Endothelial cell of umbilical vein (primary cell): Measurements from ENCODE around the gene NCOA3. TPM values are rescaled to one million over a fixed set of nuclear protein-coding genes. Genes with fewer than 3 reads are reported as not detected.

Experiments
- BruUV-seq: library from RNA; stranded (reverse); fragments of 400-500 nt; replicated peaks from 2 replicates; lab custom pipeline; 2021; lab: Mats Ljungman, UMichigan
- CTCF ChIA-PET: fragments of 300-600, 350-600 bp; sonication (Branson Sonifier 250); formaldehyde crosslinking; loops from one replicate; lab custom pipeline; 2021; ENCODE audit warnings: antibody characterized with exemption, inconsistent platforms; lab: Charles Lee
- POLR2A ChIA-PET: fragments of 300-600, 350-600 bp; sonication (Branson Sonifier 250); formaldehyde crosslinking; loops from one replicate; lab custom pipeline; 2021; ENCODE audit warnings: antibody characterized with exemption, inconsistent platforms; lab: Charles Lee
- DNase-seq: peaks from one replicate; pipeline ENCODE4 v3.0.0-alpha.2; 2011; ENCODE audit warnings: low read depth, low spot score
- FAIRE-seq: peaks from 2 replicates; lab custom pipeline; 2011; peaks lifted over from hg19 to GRCh38; lab: Jason Lieb, UNC
- H2AFZ ChIP-seq: 2 replicates; pipeline ENCODE4 v1.6.0; 2012; ENCODE audit warnings: low read depth, low read length, control low read depth, inconsistent platforms
- H3K27ac ChIP-seq: 2 replicates; pipeline ENCODE4 v1.5.1; 2011; ENCODE audit warnings: low read depth, mild to moderate bottlenecking, control low read depth, low read length, moderate library complexity; ENCODE audit not compliant: insufficient read depth
- H3K27me3 ChIP-seq, 2 experiments: 2 replicates each; pipeline versions ENCODE4 v1.6.0 to v1.6.1; 2011; ENCODE audit warnings: low read length in 2 of 2, mixed read lengths in 1 of 2; ENCODE audit not compliant: control insufficient read depth in 2 of 2, insufficient read depth in 2 of 2
- H3K36me3 ChIP-seq, 2 experiments: 2 replicates in 1 of 2; 3 replicates in 1 of 2; pipeline ENCODE4 v1.5.1; 2011; ENCODE audit warnings: low read length in 2 of 2, mild to moderate bottlenecking in 1 of 2, moderate library complexity in 1 of 2; ENCODE audit not compliant: control insufficient read depth in 2 of 2, insufficient read depth in 2 of 2; ENCODE audit errors: extremely low read depth in 1 of 2
- H3K4me1 ChIP-seq: 3 replicates; pipeline ENCODE4 v1.5.1; 2011; ENCODE audit warnings: mild to moderate bottlenecking, low read length; ENCODE audit not compliant: control insufficient read depth, insufficient read depth; ENCODE audit errors: extremely low read depth
- H3K4me2 ChIP-seq: 2 replicates; pipeline ENCODE4 v1.6.1; 2011; ENCODE audit warnings: low read length, control low read depth, mixed read lengths; ENCODE audit not compliant: insufficient read depth
- H3K4me3 ChIP-seq, 3 experiments: fragments of 200-600 bp in 1 of 3; sonication (generic), shearing (Covaris generic) in 1 of 3; replicated peaks in 1 of 3; 2 replicates each; pipeline ENCODE4 v1.5.1; 2011 to 2016; ENCODE audit warnings: control low read depth in 3 of 3, low read length in 3 of 3, mild to moderate bottlenecking in 2 of 3, inconsistent platforms in 1 of 3, low read depth in 1 of 3, moderate library complexity in 1 of 3; ENCODE audit not compliant: insufficient read depth in 1 of 3
- H3K79me2 ChIP-seq: 2 replicates; pipeline ENCODE4 v1.6.0; 2012; ENCODE audit warnings: low read length, inconsistent platforms; ENCODE audit not compliant: control insufficient read depth, insufficient read depth
- H3K9ac ChIP-seq: replicated peaks from 2 replicates; pipeline ENCODE3; 2011; ENCODE audit warnings: low read length, control low read depth; ENCODE audit not compliant: insufficient read depth; ENCODE audit errors: extremely low read depth
- H3K9me1 ChIP-seq: replicated peaks from 3 replicates; pipeline ENCODE4 v1.6.0; 2011; ENCODE audit warnings: mild to moderate bottlenecking, low read length; ENCODE audit not compliant: control insufficient read depth, insufficient read depth; ENCODE audit errors: extremely low read depth
- H3K9me3 ChIP-seq: replicated peaks from 2 replicates; pipeline ENCODE4 v1.5.1; 2012; ENCODE audit warnings: low read length, inconsistent platforms; ENCODE audit not compliant: control insufficient read depth, insufficient read depth
- H4K20me1 ChIP-seq: replicated peaks from 2 replicates; pipeline ENCODE3; 2011; ENCODE audit warnings: mild to moderate bottlenecking, low read length; ENCODE audit not compliant: control insufficient read depth, insufficient read depth; ENCODE audit errors: extremely low read depth
- EZH2 ChIP-seq: IDR thresholded peaks from 2 replicates; pipeline ENCODE4 v1.6.1; 2012; ENCODE audit warnings: borderline replicate concordance, low read depth, mild to moderate bottlenecking, moderate library complexity, low read length, inconsistent platforms; ENCODE audit not compliant: severe bottlenecking
- FOS ChIP-seq: IDR thresholded peaks from 2 replicates; pipeline ENCODE4 v1.6.1; 2011; ENCODE audit warnings: mild to moderate bottlenecking, low read length, moderate library complexity, borderline replicate concordance; ENCODE audit not compliant: insufficient read depth
- GATA2 ChIP-seq: IDR thresholded peaks from 2 replicates; pipeline ENCODE4 v1.7.0; 2011; ENCODE audit warnings: low read depth, mild to moderate bottlenecking, moderate library complexity, mixed read lengths, low read length; ENCODE audit not compliant: insufficient read length, insufficient read depth
- JUN ChIP-seq: IDR thresholded peaks from 2 replicates; pipeline ENCODE4 v1.6.1; 2011; ENCODE audit warnings: borderline replicate concordance, low read depth; ENCODE audit not compliant: insufficient read length, insufficient read depth
- MYC ChIP-seq: IDR thresholded peaks from one replicate; pipeline ENCODE4 v1.6.1; 2011; ENCODE audit warnings: mild to moderate bottlenecking, low read depth, low read length
- POLR2A ChIP-seq: IDR thresholded peaks from 2 replicates; pipeline ENCODE4 v1.6.1; 2012; ENCODE audit warnings: low read depth, mild to moderate bottlenecking, control low read depth, low read length
- POLR2AphosphoS5 ChIP-seq: IDR thresholded peaks from 2 replicates; pipeline ENCODE4 v1.6.1; 2012; ENCODE audit warnings: low read depth, mild to moderate bottlenecking, control low read depth, low read length, moderate library complexity; ENCODE audit not compliant: insufficient read depth
- dilution Hi-C: fragments of 300-500 bp; cut with MboI; formaldehyde crosslinking; loops from one replicate; pipeline ENCODE4 v1.15.0; 2019; ENCODE audit warnings: low sequenced_read_pairs; ENCODE audit not compliant: extremely low pct_ligation_motif_present
- intact Hi-C: fragments of 100-400 bp; cut with micrococcal nuclease; formaldehyde crosslinking; loops from one replicate; pipeline ENCODE4 v1.10.0; 2022
- polyA plus RNA-seq, 4 experiments: library from polyadenylated mRNA; depleted of rRNA in 3 of 4; stranded (reverse) in 3 of 4; unstranded in 1 of 4; fragments of >200 nt; gene quantifications; 2 replicates each; pipeline versions ENCODE4 v1.2.1 to v1.2.3, GENCODE V29; 2011 to 2012; ENCODE audit warnings: missing spikeins in 1 of 4
- total RNA-seq: library from RNA; stranded (reverse); gene quantifications from 2 replicates; pipeline ENCODE4 v1.2.3, GENCODE V29; 2021
- TF ChIP-seq, protein P1 (sequence below): IDR thresholded peaks from 2 replicates; pipeline ENCODE4 v1.6.1; 2011; ENCODE audit not compliant: insufficient read depth, insufficient read length
- TF ChIP-seq, protein P2 (sequence below), 2 donors: IDR thresholded peaks; 1 replicate in 1 of 2; 2 replicates in 1 of 2; pipeline ENCODE4 v1.5.1; 2011; ENCODE audit warnings: low read length in 2 of 2, mild to moderate bottlenecking in 2 of 2, moderate library complexity in 2 of 2, control low read depth in 1 of 2, inconsistent platforms in 1 of 2, low read depth in 1 of 2; ENCODE audit not compliant: insufficient read depth in 1 of 2; ENCODE audit errors: extremely low read depth in 1 of 2

Gene NCOA3
- total and polyA plus RNA-seq, 2 donors (not counting 3 experiments of a cell fraction or from before 2014, with no cell fraction given), result 12.0 to 35.6 TPM

DNA sequence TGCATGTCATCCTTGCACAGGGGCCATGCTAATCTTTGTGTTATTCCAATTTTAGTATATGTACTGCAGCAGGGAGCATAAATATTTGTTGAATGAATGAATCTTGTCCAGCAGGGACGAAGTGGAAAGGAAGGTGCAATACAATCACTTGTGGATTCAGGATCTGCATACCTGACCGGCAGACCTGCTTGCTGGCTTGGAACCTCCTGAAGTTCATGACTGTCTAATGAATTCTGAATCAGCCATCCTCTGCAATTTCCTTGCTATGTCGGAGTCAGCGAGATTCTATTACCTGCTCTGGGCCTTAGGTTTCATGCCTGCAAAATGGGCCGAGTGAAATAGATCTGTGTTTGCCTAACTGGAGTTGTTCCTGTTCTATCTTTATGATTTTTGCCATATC lies 17.4 kb upstream of the NCOA3 start:
- no peak for TF ChIP-seq POLR2AphosphoS5
- TF ChIP-seq, protein P1, sequence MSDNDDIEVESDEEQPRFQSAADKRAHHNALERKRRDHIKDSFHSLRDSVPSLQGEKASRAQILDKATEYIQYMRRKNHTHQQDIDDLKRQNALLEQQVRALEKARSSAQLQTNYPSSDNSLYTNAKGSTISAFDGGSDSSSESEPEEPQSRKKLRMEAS, result no peak
- TF ChIP-seq FOS, result no peak
- ChIA-PET POLR2A (interaction anchor here (0.5 kb wide), 1 partner anchor 157 kb away, joined by 3 read pairs; no protein-coding TSS in a partner anchor), CTCF (interaction anchor here (1.2 kb wide), 1 partner anchor 288 kb away, joined by 3 read pairs; no protein-coding TSS in a partner anchor)
- no TSS peak for BruUV-seq
- Histone ChIP-seq H3K9me1 (no peaks in the 10 kb centered on the region), H3K36me3 (no peaks in the 10 kb centered on the region), H3K27ac (no peak overlapping the region), H4K20me1 (no peaks in the 10 kb centered on the region), H3K9me3 (no peaks in the 10 kb centered on the region), H2AFZ (no peak overlapping the region), H3K4me1 (no peaks in the 10 kb centered on the region), H3K9ac (no peak overlapping the region), H3K27me3 (no peaks in the 10 kb centered on the region), H3K4me2 (no peak overlapping the region), H3K4me3 (no peak overlapping the region), H3K79me2 (no peaks in the 10 kb centered on the region)
- dilution Hi-C loops, result no loop called here
- FAIRE-seq (no peak), DNase-seq (no peak)
- intact Hi-C loops, result no loop called here

DNA sequence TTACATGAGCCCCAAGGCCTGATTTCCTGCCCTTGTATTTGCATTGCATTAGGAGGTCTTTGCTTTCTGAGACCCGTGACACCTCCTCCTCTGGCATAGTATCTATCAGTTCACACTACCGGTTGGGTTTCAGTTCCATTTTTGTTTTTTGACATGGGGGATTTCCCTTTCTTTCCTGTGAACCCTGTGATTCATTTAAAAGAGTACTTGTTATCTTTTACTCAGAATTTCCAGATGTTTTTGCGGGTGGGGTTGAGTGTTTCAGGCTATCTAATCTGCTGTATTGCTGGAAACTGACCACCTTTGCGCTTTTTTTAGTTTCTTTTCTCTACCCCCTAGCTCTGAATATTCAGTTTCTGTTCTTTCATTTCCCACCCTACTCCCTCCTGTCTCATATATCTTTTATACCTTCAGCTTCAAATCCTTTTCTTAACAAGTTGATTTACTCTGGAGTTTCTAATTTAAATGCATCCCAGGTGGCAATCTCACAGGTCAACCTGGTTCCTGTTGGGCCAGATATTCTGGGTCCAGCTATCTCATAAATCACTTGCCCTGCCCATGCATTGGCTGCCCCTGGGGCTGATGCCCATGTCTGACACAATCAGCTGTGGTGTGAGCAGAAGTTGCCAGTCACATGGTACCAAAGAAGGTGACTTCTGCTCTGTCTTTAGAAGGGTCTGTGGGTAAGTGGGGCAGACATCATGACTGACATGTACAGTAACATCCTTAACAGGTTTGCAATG lies 14.3 kb upstream of the NCOA3 start:
- FAIRE-seq (no peak), DNase-seq (peak; percentile 8)
- Histone ChIP-seq H3K9me1 (no peaks in the 10 kb centered on the region), H2AFZ (peak overlapping the region; percentile 9), H3K27me3 (no peaks in the 10 kb centered on the region), H3K79me2 (no peaks in the 10 kb centered on the region), H3K9me3 (no peaks in the 10 kb centered on the region), H4K20me1 (no peaks in the 10 kb centered on the region), H3K36me3 (no peaks in the 10 kb centered on the region), H3K9ac (no peak overlapping the region), H3K4me1 (no peaks in the 10 kb centered on the region), H3K27ac (no peak overlapping the region), H3K4me2 (no peak overlapping the region), H3K4me3 (no peak overlapping the region)
- dilution Hi-C loops, result no loop called here
- intact Hi-C loops, result no loop called here
- TF ChIP-seq EZH2 (no peak), GATA2 (no peak), POLR2A (no peak), JUN (no peak), POLR2AphosphoS5 (no peak), FOS (no peak), MYC (no peak)
- TF ChIP-seq, protein P1, result no peak
- TF ChIP-seq, protein P2, sequence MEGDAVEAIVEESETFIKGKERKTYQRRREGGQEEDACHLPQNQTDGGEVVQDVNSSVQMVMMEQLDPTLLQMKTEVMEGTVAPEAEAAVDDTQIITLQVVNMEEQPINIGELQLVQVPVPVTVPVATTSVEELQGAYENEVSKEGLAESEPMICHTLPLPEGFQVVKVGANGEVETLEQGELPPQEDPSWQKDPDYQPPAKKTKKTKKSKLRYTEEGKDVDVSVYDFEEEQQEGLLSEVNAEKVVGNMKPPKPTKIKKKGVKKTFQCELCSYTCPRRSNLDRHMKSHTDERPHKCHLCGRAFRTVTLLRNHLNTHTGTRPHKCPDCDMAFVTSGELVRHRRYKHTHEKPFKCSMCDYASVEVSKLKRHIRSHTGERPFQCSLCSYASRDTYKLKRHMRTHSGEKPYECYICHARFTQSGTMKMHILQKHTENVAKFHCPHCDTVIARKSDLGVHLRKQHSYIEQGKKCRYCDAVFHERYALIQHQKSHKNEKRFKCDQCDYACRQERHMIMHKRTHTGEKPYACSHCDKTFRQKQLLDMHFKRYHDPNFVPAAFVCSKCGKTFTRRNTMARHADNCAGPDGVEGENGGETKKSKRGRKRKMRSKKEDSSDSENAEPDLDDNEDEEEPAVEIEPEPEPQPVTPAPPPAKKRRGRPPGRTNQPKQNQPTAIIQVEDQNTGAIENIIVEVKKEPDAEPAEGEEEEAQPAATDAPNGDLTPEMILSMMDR (IDR thresholded peaks at IDR 0.05; ENCODE audit: extremely low read depth in 1 of 2, insufficient read depth in 1 of 2, low read depth in 1 of 2, low read length in 2 of 2), result no peak
- BruUV-seq, result no TSS peak
- ChIA-PET CTCF (interaction anchor here (1.1 to 2.0 kb wide), 3 partner anchors 15 to 134 kb away, joined by 3 to 9 read pairs (median 4); no protein-coding TSS in a partner anchor), POLR2A (no interaction called here)
